Measurements from ENCODE around the gene OTOGL.

The OTOGL gene

GRCh38 chr12:80260269-80260668, 160.9 kb downstream of the OTOGL start:
- Histone ChIP-seq H2BK120ac (ENCODE audit: insufficient read depth, low read length, poor library complexity) (no peak overlapping the region), H2BK5ac (ENCODE audit: low read depth, low read length, poor library complexity) (no peak overlapping the region), H4K12ac (ENCODE audit: low read depth, low read length) (no peak overlapping the region), H3K9ac (ENCODE audit: low read length) (no peak overlapping the region), H3K4me1 (ENCODE audit: control insufficient read depth in 1 of 2, insufficient read depth in 2 of 2, low read length in 2 of 2) (no peaks in the 10 kb centered on the region), H3K36me3 (ENCODE audit: control insufficient read depth in 1 of 2, insufficient read depth in 2 of 2, low read length in 2 of 2) (no peaks in the 10 kb centered on the region), H4K91ac (ENCODE audit: low read depth, low read length) (no peak overlapping the region), H3K27ac (ENCODE audit: low read depth, low read length) (no peak overlapping the region), H3K27me3 (ENCODE audit: insufficient read depth, low read length) (no peaks in the 10 kb centered on the region), H3K4me2 (ENCODE audit: low read length) (no peak overlapping the region), H3K4ac (ENCODE audit: low read depth, low read length) (no peak overlapping the region), H3K79me2 (ENCODE audit: control insufficient read depth, insufficient read depth, low read length, poor library complexity) (no peaks in the 10 kb centered on the region), H2AK5ac (ENCODE audit: low read length) (no peak overlapping the region), H4K8ac (ENCODE audit: low read depth, low read length) (no peak overlapping the region), H3K4me3 (ENCODE audit: low read depth, low read length) (no peak overlapping the region), H3K23ac (ENCODE audit: low read length) (no peak overlapping the region), H2AFZ (ENCODE audit: insufficient read depth, low read length, poor library complexity) (no peak overlapping the region), H3K9me3 (ENCODE audit: insufficient read depth, low read depth, low read length) (no peaks in the 10 kb centered on the region), H3K18ac (ENCODE audit: low read length) (no peak overlapping the region), H3K79me1 (ENCODE audit: low read length) (no peaks in the 10 kb centered on the region), H3K14ac (ENCODE audit: low read length) (no peak overlapping the region), H2BK12ac (ENCODE audit: low read length) (no peak overlapping the region)
- no peak for DNase-seq
- WGBS (ENCODE audit: extremely low coverage, insufficient coverage, insufficient read length), result no CpG with 5 or more reads among the region's 4 CpGs

GRCh38 chr12:80261403-80261802, 162.1 kb downstream of the OTOGL start:
- Histone ChIP-seq H2BK5ac (ENCODE audit: low read depth, low read length, poor library complexity) (no peak overlapping the region), H2BK12ac (ENCODE audit: low read length) (no peak overlapping the region), H3K18ac (ENCODE audit: low read length) (no peak overlapping the region), H3K27ac (ENCODE audit: low read depth, low read length) (no peak overlapping the region), H3K79me1 (ENCODE audit: low read length) (no peaks in the 10 kb centered on the region), H4K91ac (ENCODE audit: low read depth, low read length) (no peak overlapping the region), H2BK120ac (ENCODE audit: insufficient read depth, low read length, poor library complexity) (no peak overlapping the region), H3K79me2 (ENCODE audit: control insufficient read depth, insufficient read depth, low read length, poor library complexity) (no peaks in the 10 kb centered on the region), H2AFZ (ENCODE audit: insufficient read depth, low read length, poor library complexity) (no peak overlapping the region), H3K4me1 (ENCODE audit: control insufficient read depth in 1 of 2, insufficient read depth in 2 of 2, low read length in 2 of 2) (no peaks in the 10 kb centered on the region), H3K4me3 (ENCODE audit: low read depth, low read length) (no peak overlapping the region), H3K4ac (ENCODE audit: low read depth, low read length) (no peak overlapping the region), H3K9ac (ENCODE audit: low read length) (no peak overlapping the region), H3K36me3 (ENCODE audit: control insufficient read depth in 1 of 2, insufficient read depth in 2 of 2, low read length in 2 of 2) (no peaks in the 10 kb centered on the region), H3K27me3 (ENCODE audit: insufficient read depth, low read length) (no peaks in the 10 kb centered on the region), H4K12ac (ENCODE audit: low read depth, low read length) (no peak overlapping the region), H3K14ac (ENCODE audit: low read length) (no peak overlapping the region), H3K4me2 (ENCODE audit: low read length) (no peak overlapping the region), H2AK5ac (ENCODE audit: low read length) (no peak overlapping the region), H4K8ac (ENCODE audit: low read depth, low read length) (no peak overlapping the region), H3K9me3 (ENCODE audit: insufficient read depth, low read depth, low read length) (no peaks in the 10 kb centered on the region), H3K23ac (ENCODE audit: low read length) (no peak overlapping the region)
- no CpG with 5 or more reads among the region's 3 CpGs for WGBS (ENCODE audit: extremely low coverage, insufficient coverage, insufficient read length)
- DNase-seq, result no peak

DNA sequence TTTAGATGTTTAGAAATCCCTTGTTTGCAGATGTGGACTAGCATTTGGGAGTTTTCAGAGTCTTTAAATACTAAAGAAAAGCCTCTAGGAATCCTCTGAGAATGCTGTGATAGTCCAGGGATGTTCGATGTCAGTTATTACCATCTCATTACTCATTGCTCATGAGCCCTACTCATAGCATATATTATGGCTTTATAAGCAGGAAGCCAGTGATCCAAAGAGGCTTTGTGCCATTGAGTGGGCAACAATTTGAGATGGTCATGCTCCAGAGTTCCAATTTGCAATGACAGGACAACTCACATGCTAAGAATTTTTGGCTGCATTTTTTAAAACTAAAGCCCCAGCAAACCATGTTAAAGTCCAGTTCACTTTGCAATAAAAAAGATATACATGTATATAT, 163.0 kb downstream of the OTOGL start:
- Histone ChIP-seq H2BK5ac (ENCODE audit: low read depth, low read length, poor library complexity) (no peak overlapping the region), H3K36me3 (ENCODE audit: control insufficient read depth in 1 of 2, insufficient read depth in 2 of 2, low read length in 2 of 2) (no peaks in the 10 kb centered on the region), H3K9me3 (ENCODE audit: insufficient read depth, low read depth, low read length) (no peaks in the 10 kb centered on the region), H2BK12ac (ENCODE audit: low read length) (no peak overlapping the region), H3K4me2 (ENCODE audit: low read length) (no peak overlapping the region), H3K79me2 (ENCODE audit: control insufficient read depth, insufficient read depth, low read length, poor library complexity) (no peaks in the 10 kb centered on the region), H3K23ac (ENCODE audit: low read length) (no peak overlapping the region), H3K4me3 (ENCODE audit: low read depth, low read length) (no peak overlapping the region), H3K27me3 (ENCODE audit: insufficient read depth, low read length) (no peaks in the 10 kb centered on the region), H2AK5ac (ENCODE audit: low read length) (no peak overlapping the region), H4K12ac (ENCODE audit: low read depth, low read length) (no peak overlapping the region), H3K27ac (ENCODE audit: low read depth, low read length) (no peak overlapping the region), H3K18ac (ENCODE audit: low read length) (no peak overlapping the region), H4K8ac (ENCODE audit: low read depth, low read length) (no peak overlapping the region), H3K4me1 (ENCODE audit: control insufficient read depth in 1 of 2, insufficient read depth in 2 of 2, low read length in 2 of 2) (no peaks in the 10 kb centered on the region), H3K9ac (ENCODE audit: low read length) (no peak overlapping the region), H2BK120ac (ENCODE audit: insufficient read depth, low read length, poor library complexity) (no peak overlapping the region), H2AFZ (ENCODE audit: insufficient read depth, low read length, poor library complexity) (no peak overlapping the region), H3K4ac (ENCODE audit: low read depth, low read length) (no peak overlapping the region), H4K91ac (ENCODE audit: low read depth, low read length) (no peak overlapping the region), H3K79me1 (ENCODE audit: low read length) (no peaks in the 10 kb centered on the region), H3K14ac (ENCODE audit: low read length) (no peak overlapping the region)
- peak in 1 of 2 donors; percentile 27 for DNase-seq
- no CpG with 5 or more reads among the region's 1 CpG for WGBS (ENCODE audit: extremely low coverage, insufficient coverage, insufficient read length)

- H2BK12ac ChIP-seq (ENCODE audit: low read length), result no peak overlapping the region
- H3K36me3 ChIP-seq (ENCODE audit: control insufficient read depth in 1 of 2, insufficient read depth in 2 of 2, low read length in 2 of 2), result no peaks in the 10 kb centered on the region
- H4K8ac ChIP-seq (ENCODE audit: low read depth, low read length), result no peak overlapping the region
- H3K9ac ChIP-seq (ENCODE audit: low read length), result no peak overlapping the region
- H2BK120ac ChIP-seq (ENCODE audit: insufficient read depth, low read length, poor library complexity), result no peak overlapping the region
- no peak for DNase-seq
- no CpG with 5 or more reads among the region's 4 CpGs for WGBS (ENCODE audit: extremely low coverage, insufficient coverage, insufficient read length)
- H3K4me1 ChIP-seq (ENCODE audit: control insufficient read depth in 1 of 2, insufficient read depth in 2 of 2, low read length in 2 of 2), result no peaks in the 10 kb centered on the region
- H3K4me3 ChIP-seq (ENCODE audit: low read depth, low read length), result no peak overlapping the region
- no peak overlapping the region for H2AFZ ChIP-seq (ENCODE audit: insufficient read depth, low read length, poor library complexity)
- H3K79me1 ChIP-seq (ENCODE audit: low read length), result no peaks in the 10 kb centered on the region
- no peak overlapping the region for H3K27ac ChIP-seq (ENCODE audit: low read depth, low read length)
- no peak overlapping the region for H4K91ac ChIP-seq (ENCODE audit: low read depth, low read length)
- H3K18ac ChIP-seq (ENCODE audit: low read length), result no peak overlapping the region
- H3K4ac ChIP-seq (ENCODE audit: low read depth, low read length), result no peak overlapping the region
- H3K4me2 ChIP-seq (ENCODE audit: low read length), result no peak overlapping the region
- H2AK5ac ChIP-seq (ENCODE audit: low read length), result no peak overlapping the region
- no peak overlapping the region for H3K14ac ChIP-seq (ENCODE audit: low read length)
- H4K12ac ChIP-seq (ENCODE audit: low read depth, low read length), result no peak overlapping the region
- H3K27me3 ChIP-seq (ENCODE audit: insufficient read depth, low read length), result no peaks in the 10 kb centered on the region
- no peak overlapping the region for H3K23ac ChIP-seq (ENCODE audit: low read length)
- no peaks in the 10 kb centered on the region for H3K79me2 ChIP-seq (ENCODE audit: control insufficient read depth, insufficient read depth, low read length, poor library complexity)
- no peak overlapping the region for H2BK5ac ChIP-seq (ENCODE audit: low read depth, low read length, poor library complexity)
- H3K9me3 ChIP-seq (ENCODE audit: insufficient read depth, low read depth, low read length), result no peaks in the 10 kb centered on the region
Observed at GRCh38 chr12:80262771-80263170, 163.4 kb downstream of the OTOGL start.

All from trophoblast cell (in vitro differentiated cells and primary cell).